SK-N-SH (cell line): ENCODE results near the gene SLC44A2. TPM values are rescaled to one million over a fixed set of nuclear protein-coding genes. Genes with fewer than 3 reads are reported as not detected.

Source experiments
- CTCF ChIA-PET: fragments of 300-600, 350-600 bp; formaldehyde crosslinking; extraction: SDS; loops from one replicate; lab custom pipeline; 2021; lab: Yijun Ruan, JAX
- POLR2A ChIA-PET: fragments of 350-600 bp; sonication (Branson Sonifier 250); formaldehyde crosslinking; extraction: SDS; loops from one replicate; lab custom pipeline; 2020; ENCODE audit warnings: antibody characterized with exemption, inconsistent platforms; lab: Yijun Ruan, JAX
- DNase-seq: peaks from one replicate; pipeline ENCODE4 v3.0.0; 2012
- H2AFZ ChIP-seq: fragments of 200-600 bp; sonication (generic); 2 replicates; pipeline ENCODE4 v1.8.1; 2016; ENCODE audit warnings: antibody characterized with exemption, mild to moderate bottlenecking, low read depth
- H3F3A ChIP-seq: fragments of 200-600 bp; sonication (generic); replicated peaks from 2 replicates; pipeline ENCODE3; 2016; ENCODE audit warnings: antibody characterized with exemption, mild to moderate bottlenecking; ENCODE audit not compliant: insufficient read depth
- H3K27ac ChIP-seq, 2 experiments: fragments of 200-500 bp in 1 of 2; fragments of 200-600 bp in 1 of 2; sonication (Bioruptor generic) in 1 of 2; sonication (generic), shearing (Covaris generic) in 1 of 2; 2 replicates each; pipeline versions ENCODE4 v1.5.1 to v1.6.1; 2014 to 2016; ENCODE audit warnings: low read depth in 2 of 2, inconsistent platforms in 1 of 2, low read length in 1 of 2, mild to moderate bottlenecking in 1 of 2, mixed read lengths in 1 of 2
- H3K27me3 ChIP-seq: fragments of 200-600 bp; sonication (generic), shearing (Covaris generic); 2 replicates; pipeline ENCODE4 v1.6.1; 2016; ENCODE audit warnings: mixed run types; ENCODE audit not compliant: insufficient read depth
- H3K36me3 ChIP-seq, 2 experiments: fragments of 200-500 bp in 1 of 2; fragments of 200-600 bp in 1 of 2; sonication (Bioruptor generic) in 1 of 2; sonication (generic) in 1 of 2; replicated peaks in 1 of 2; 2 replicates each; pipeline versions ENCODE3 to v1.5.1; 2014 to 2016; ENCODE audit warnings: low read length in 1 of 2, mild to moderate bottlenecking in 1 of 2; ENCODE audit not compliant: insufficient read depth in 2 of 2, control insufficient read depth in 1 of 2
- H3K4me1 ChIP-seq, 2 experiments: fragments of 200-500 bp in 1 of 2; fragments of 200-600 bp in 1 of 2; sonication (Bioruptor generic) in 1 of 2; sonication (generic), shearing (Covaris generic) in 1 of 2; 2 replicates each; pipeline versions ENCODE4 v1.5.1 to v1.6.1; 2014 to 2016; ENCODE audit warnings: low read depth in 1 of 2, low read length in 1 of 2, mixed run types in 1 of 2; ENCODE audit not compliant: insufficient read depth in 2 of 2, control insufficient read depth in 1 of 2
- H3K4me2 ChIP-seq: fragments of 200-600 bp; sonication (generic), shearing (Covaris generic); 2 replicates; pipeline ENCODE4 v1.6.1; 2017; ENCODE audit warnings: mixed run types
- H3K4me3 ChIP-seq, 2 experiments: fragments of 200-500 bp in 1 of 2; fragments of 200-600 bp in 1 of 2; sonication (Bioruptor generic) in 1 of 2; sonication (generic), shearing (Covaris generic) in 1 of 2; 2 replicates each; pipeline versions ENCODE4 v1.5.1 to v1.8.1; 2014 to 2016; ENCODE audit warnings: low read depth in 2 of 2, inconsistent platforms in 1 of 2, low read length in 1 of 2, mild to moderate bottlenecking in 1 of 2, mixed read lengths in 1 of 2, moderate library complexity in 1 of 2
- H3K79me2 ChIP-seq: fragments of 200-600 bp; sonication (generic); 2 replicates; pipeline ENCODE4 v1.8.1; 2017; ENCODE audit warnings: mild to moderate bottlenecking; ENCODE audit not compliant: insufficient read depth
- H3K9ac ChIP-seq: fragments of 200-600 bp; sonication (generic); 2 replicates; pipeline ENCODE4 v1.6.1; 2017; ENCODE audit warnings: mixed run types
- H3K9me2 ChIP-seq: fragments of 200-600 bp; sonication (generic); 2 replicates; pipeline ENCODE4 v1.6.1; 2017; ENCODE audit warnings: mixed run types
- H3K9me3 ChIP-seq: fragments of 200-600 bp; sonication (generic); 2 replicates; pipeline ENCODE4 v1.6.1; 2017; ENCODE audit warnings: mixed run types, mild to moderate bottlenecking, moderate library complexity
- H4K20me1 ChIP-seq: fragments of 200-600 bp; sonication (generic); 2 replicates; pipeline ENCODE4 v1.6.1; 2017; ENCODE audit warnings: mild to moderate bottlenecking, mixed run types; ENCODE audit not compliant: insufficient read depth
- CHD2 ChIP-seq: fragments of 150-350 bp; IDR thresholded peaks from 2 replicates; pipeline ENCODE4 v1.6.1; 2018; ENCODE audit warnings: low read length; ENCODE audit not compliant: partially characterized antibody
- ELF1 ChIP-seq: IDR thresholded peaks from 2 replicates; pipeline ENCODE4 v1.4.0; 2012
- EZH2phosphoT487 ChIP-seq: fragments of 200-600 bp; sonication (generic); IDR thresholded peaks from 2 replicates; pipeline ENCODE4 v1.6.1; 2017; ENCODE audit warnings: low read depth, mixed run types, mild to moderate bottlenecking, antibody characterized with exemption, moderate library complexity, borderline replicate concordance
- FOXM1 ChIP-seq: IDR thresholded peaks from 2 replicates; pipeline ENCODE4 v1.4.0; 2012; ENCODE audit warnings: low read depth, mild to moderate bottlenecking
- JUND ChIP-seq: IDR thresholded peaks from 2 replicates; pipeline ENCODE4 v1.4.0; 2012
- MXI1 ChIP-seq: IDR thresholded peaks from 2 replicates; pipeline ENCODE4 v1.6.1; 2012; ENCODE audit warnings: mild to moderate bottlenecking, low read depth, low read length, improper control_type of control experiment
- NRF1 ChIP-seq: IDR thresholded peaks from 2 replicates; pipeline ENCODE4 v1.6.1; 2012; ENCODE audit warnings: low read depth, mild to moderate bottlenecking, low read length
- POLR2AphosphoS5 ChIP-seq: IDR thresholded peaks from 2 replicates; pipeline ENCODE4 v1.6.1; 2012; ENCODE audit warnings: low read depth, low read length
- RAD21 ChIP-seq: IDR thresholded peaks from 2 replicates; pipeline ENCODE4 v1.6.1; 2012; ENCODE audit warnings: mild to moderate bottlenecking, low read length
- RXRA ChIP-seq: IDR thresholded peaks from 2 replicates; pipeline ENCODE4 v1.4.0; 2012; ENCODE audit warnings: low read depth, mild to moderate bottlenecking, borderline replicate concordance
- WGBS: methylation state at CpG from one replicate; pipeline ENCODE4 v1.1.6; 2017; ENCODE audit warnings: low lambda C conversion rate; 5-methylcytosine and 5-hydroxymethylcytosine counted together
- polyA plus RNA-seq, 3 experiments: library from polyadenylated mRNA; depleted of rRNA; stranded (reverse); fragments of >200 nt; gene quantifications; 2 replicates each; pipeline ENCODE4 v1.2.3, GENCODE V29; 2012
- TF ChIP-seq, protein P1 (sequence below): fragments of 150-350 bp; IDR thresholded peaks from 2 replicates; pipeline ENCODE4 v1.6.1; 2016; ENCODE audit warnings: mild to moderate bottlenecking, low read depth, low read length

The SLC44A2 gene
- polyA plus RNA-seq, 1 of the 3 experiments (the other 2 are of a cell fraction) = 61.4 TPM

DNA sequence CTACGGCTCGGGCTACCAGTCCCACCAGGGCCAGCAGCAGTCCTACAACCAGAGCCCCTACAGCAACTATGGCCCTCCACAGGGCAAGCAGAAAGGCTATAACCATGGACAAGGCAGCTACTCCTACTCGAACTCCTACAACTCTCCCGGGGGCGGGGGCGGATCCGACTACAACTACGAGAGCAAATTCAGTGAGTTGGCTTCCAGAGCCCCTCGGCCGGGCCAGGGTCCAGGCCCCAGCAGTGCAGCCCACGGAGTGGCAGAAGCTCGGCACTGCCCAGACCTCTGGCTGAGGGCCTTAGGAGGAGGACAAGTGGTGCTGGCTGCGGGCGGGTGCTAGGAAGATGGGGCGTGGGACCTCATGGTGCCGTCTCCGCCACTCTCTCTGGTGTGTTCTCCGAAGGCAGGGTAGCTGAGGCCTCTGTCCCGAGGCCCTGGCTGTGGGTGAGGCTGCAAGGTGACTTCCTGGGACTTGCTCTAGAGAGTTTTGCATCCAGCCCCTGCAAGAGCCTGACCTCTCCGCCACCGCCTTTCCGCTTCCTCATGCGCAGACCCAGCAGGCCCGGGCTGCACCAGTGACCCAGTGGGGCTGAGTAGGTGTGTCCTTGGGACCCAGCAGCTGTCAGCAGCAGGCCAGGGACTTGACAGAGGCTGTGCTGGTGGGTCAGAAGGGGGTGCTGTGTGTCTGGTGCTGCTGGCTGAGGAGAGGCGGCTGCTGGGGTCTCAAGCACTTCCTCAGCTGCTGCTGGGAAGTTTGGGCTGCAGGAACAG is 62.4 kb downstream of the SLC44A2 start:
- Histone ChIP-seq H2AFZ (no peak overlapping the region), H3K9me3 (no peaks in the 10 kb centered on the region), H3K36me3 (peaks cover 56 to 92% of the 10 kb centered on the region in 2 experiments), H3K9ac (no peak overlapping the region), H3K4me2 (no peak overlapping the region), H4K20me1 (peaks cover 82% of the 10 kb centered on the region), H3K4me3 (no peak overlapping the region), H3K27ac (no peak overlapping the region), H3K9me2 (no peaks in the 10 kb centered on the region), H3F3A (peaks cover 14% of the 10 kb centered on the region), H3K4me1 (no peaks in the 10 kb centered on the region), H3K79me2 (peaks cover 24% of the 10 kb centered on the region), H3K27me3 (no peaks in the 10 kb centered on the region)
- CTCF ChIA-PET = interaction anchor here (2.6 to 3.2 kb wide), 2 partner anchors 13 to 107 kb away, joined by 9 to 22 read pairs; partner anchors contain the start of gene QTRT1
- POLR2A ChIA-PET = no interaction called here
- WGBS = 92% methylated on average over 17 of the region's 25 CpGs
- DNase-seq = peak; percentile 18
- TF ChIP-seq CHD2 = no peak
- TF ChIP-seq RAD21 = no peak
- no peak for TF ChIP-seq ELF1
- no peak for TF ChIP-seq MXI1
- TF ChIP-seq EZH2phosphoT487 = no peak
- no peak for TF ChIP-seq NRF1
- TF ChIP-seq JUND = no peak
- TF ChIP-seq RXRA = no peak
- TF ChIP-seq, protein P1, sequence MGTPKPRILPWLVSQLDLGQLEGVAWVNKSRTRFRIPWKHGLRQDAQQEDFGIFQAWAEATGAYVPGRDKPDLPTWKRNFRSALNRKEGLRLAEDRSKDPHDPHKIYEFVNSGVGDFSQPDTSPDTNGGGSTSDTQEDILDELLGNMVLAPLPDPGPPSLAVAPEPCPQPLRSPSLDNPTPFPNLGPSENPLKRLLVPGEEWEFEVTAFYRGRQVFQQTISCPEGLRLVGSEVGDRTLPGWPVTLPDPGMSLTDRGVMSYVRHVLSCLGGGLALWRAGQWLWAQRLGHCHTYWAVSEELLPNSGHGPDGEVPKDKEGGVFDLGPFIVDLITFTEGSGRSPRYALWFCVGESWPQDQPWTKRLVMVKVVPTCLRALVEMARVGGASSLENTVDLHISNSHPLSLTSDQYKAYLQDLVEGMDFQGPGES = no peak

DNA sequence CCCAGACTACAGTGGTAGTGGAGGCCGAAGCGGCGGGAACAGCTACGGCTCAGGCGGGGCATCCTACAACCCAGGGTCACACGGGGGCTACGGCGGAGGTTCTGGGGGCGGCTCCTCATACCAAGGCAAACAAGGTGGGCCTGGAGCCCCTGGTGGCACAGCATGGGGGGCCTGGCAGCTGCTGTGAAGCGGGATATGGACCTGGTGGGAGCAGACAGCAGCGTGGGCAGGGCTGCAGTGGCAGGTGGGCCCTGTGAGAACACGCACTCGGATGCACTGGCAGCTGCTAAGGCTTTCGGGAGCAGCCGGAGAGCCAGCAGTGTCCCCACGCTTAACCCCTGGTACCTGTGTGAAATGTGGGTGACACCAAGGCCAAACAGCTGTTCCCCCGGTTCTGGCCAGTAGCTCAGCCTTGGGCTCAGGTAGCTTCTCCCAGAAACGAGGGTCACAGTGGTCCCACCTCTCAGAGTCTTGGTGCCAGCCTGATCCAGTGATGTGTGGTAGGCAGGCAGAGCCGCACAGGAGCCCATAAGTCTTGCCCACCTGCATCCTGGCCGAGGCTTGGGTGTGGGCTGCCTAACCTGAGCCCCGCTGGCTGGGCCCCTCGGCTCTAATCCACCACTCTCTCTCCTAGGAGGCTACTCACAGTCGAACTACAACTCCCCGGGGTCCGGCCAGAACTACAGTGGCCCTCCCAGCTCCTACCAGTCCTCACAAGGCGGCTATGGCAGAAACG is 63.4 kb downstream of the SLC44A2 start:
- Histone ChIP-seq H3K36me3 (peaks cover 47 to 82% of the 10 kb centered on the region in 2 experiments), H4K20me1 (peaks cover 88% of the 10 kb centered on the region), H3K9me2 (no peaks in the 10 kb centered on the region), H3K4me1 (no peaks in the 10 kb centered on the region), H3K27me3 (no peaks in the 10 kb centered on the region), H3K4me2 (no peak overlapping the region), H3K27ac (no peak overlapping the region), H3K79me2 (peaks cover 21% of the 10 kb centered on the region), H3K9me3 (no peaks in the 10 kb centered on the region), H3K4me3 (no peak overlapping the region), H3K9ac (no peak overlapping the region), H2AFZ (no peak overlapping the region), H3F3A (peaks cover 22% of the 10 kb centered on the region)
- DNase-seq = no peak
- 95% methylated on average over 12 of the region's 27 CpGs for WGBS
- CTCF ChIA-PET = interaction anchor here (0.8 to 3.2 kb wide), 3 partner anchors 9 to 108 kb away, joined by 3 to 22 read pairs (median 9); partner anchors contain the start of gene QTRT1
- TF ChIP-seq RAD21 = no peak
- no peak for TF ChIP-seq FOXM1
- peak; percentile 15; the same call in 1 of the 2 replicates for TF ChIP-seq POLR2AphosphoS5
- POLR2A ChIA-PET = no interaction called here
